ENCODE data around the gene PPP6R2.

PPP6R2 gene

DNA sequence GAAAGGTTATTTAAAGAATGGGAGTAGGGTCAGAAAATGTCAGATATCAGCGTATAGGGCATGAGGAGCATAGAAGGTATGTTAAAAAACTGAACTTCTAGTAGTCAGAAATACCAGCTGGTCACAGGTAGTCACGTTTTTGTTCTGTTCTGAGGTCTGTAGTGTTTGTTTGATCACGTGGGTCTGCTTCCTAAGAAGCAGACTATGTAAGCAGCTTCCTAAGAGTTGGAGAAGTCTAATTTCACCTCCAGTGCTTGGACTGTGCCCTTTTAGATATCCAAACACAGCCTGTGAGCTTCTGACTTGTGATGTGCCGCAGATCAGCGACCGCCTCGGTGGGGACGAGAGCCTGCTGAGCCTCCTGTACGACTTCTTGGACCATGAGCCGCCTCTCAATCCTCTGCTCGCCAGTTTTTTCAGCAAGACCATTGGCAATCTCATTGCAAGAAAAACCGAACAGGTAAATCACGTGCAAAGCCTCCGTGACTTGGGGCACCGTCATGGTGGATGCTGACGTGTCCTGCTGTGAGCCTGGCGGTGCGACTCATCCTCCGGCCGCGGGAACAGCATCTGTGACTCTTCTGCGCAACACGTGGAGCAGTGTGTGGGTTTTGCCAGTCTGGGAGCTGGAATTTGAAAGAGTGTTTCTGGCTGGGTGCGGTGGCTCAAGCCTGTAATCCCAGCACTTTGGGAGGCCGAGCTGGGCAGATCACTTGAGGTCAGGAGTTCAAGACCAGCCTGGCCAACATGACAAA, 63.5 kb downstream of the PPP6R2 start:
- TF ChIP-seq TAF1 (IDR thresholded peaks at IDR 0.05; ENCODE audit: borderline replicate concordance, insufficient read depth, low read length) (no peak), FOXP2 (optimal IDR thresholded peaks at IDR 0.05; ENCODE audit: borderline replicate concordance, extremely low read depth, extremely low read length, insufficient read depth) (no peak)
- TF ChIP-seq, protein P1, sequence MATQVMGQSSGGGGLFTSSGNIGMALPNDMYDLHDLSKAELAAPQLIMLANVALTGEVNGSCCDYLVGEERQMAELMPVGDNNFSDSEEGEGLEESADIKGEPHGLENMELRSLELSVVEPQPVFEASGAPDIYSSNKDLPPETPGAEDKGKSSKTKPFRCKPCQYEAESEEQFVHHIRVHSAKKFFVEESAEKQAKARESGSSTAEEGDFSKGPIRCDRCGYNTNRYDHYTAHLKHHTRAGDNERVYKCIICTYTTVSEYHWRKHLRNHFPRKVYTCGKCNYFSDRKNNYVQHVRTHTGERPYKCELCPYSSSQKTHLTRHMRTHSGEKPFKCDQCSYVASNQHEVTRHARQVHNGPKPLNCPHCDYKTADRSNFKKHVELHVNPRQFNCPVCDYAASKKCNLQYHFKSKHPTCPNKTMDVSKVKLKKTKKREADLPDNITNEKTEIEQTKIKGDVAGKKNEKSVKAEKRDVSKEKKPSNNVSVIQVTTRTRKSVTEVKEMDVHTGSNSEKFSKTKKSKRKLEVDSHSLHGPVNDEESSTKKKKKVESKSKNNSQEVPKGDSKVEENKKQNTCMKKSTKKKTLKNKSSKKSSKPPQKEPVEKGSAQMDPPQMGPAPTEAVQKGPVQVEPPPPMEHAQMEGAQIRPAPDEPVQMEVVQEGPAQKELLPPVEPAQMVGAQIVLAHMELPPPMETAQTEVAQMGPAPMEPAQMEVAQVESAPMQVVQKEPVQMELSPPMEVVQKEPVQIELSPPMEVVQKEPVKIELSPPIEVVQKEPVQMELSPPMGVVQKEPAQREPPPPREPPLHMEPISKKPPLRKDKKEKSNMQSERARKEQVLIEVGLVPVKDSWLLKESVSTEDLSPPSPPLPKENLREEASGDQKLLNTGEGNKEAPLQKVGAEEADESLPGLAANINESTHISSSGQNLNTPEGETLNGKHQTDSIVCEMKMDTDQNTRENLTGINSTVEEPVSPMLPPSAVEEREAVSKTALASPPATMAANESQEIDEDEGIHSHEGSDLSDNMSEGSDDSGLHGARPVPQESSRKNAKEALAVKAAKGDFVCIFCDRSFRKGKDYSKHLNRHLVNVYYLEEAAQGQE (IDR thresholded peaks at IDR 0.05; ENCODE audit: insufficient read depth in 1 of 2, low read depth in 2 of 2, low read length in 2 of 2) = no peak

DNA sequence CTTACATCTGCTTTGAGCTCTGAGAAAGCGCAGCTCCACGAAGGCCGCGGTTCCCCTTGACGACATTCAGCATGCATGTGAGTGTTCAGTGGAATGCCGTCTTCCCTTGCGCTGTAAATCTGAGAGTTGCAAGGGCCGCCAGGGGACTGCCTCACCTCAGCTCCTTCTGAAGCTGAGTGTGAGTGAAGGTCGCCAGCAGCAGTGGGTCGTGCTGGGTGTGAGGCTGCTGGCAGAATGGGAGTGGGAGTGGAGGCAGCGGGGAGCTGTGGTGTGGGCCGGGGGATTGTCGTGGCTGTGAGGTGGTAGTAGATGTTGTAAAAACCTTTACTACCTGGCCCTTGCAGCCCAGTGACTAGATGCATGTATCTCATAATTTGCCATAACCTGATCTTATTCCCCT, 65.2 kb downstream of the PPP6R2 start:
- TF ChIP-seq POLR2AphosphoS5 (IDR thresholded peaks at IDR 0.05; ENCODE audit: low read depth, low read length) (no peak), FOXP2 (optimal IDR thresholded peaks at IDR 0.05; ENCODE audit: borderline replicate concordance, extremely low read depth, extremely low read length, insufficient read depth) (no peak), SIN3A (IDR thresholded peaks at IDR 0.05; ENCODE audit: borderline replicate concordance, insufficient read depth, low read length) (no peak), TAF1 (IDR thresholded peaks at IDR 0.05; ENCODE audit: borderline replicate concordance, insufficient read depth, low read length) (no peak)
- TF ChIP-seq, protein P1 (IDR thresholded peaks at IDR 0.05; ENCODE audit: insufficient read depth in 1 of 2, low read depth in 2 of 2, low read length in 2 of 2) = no peak

DNA sequence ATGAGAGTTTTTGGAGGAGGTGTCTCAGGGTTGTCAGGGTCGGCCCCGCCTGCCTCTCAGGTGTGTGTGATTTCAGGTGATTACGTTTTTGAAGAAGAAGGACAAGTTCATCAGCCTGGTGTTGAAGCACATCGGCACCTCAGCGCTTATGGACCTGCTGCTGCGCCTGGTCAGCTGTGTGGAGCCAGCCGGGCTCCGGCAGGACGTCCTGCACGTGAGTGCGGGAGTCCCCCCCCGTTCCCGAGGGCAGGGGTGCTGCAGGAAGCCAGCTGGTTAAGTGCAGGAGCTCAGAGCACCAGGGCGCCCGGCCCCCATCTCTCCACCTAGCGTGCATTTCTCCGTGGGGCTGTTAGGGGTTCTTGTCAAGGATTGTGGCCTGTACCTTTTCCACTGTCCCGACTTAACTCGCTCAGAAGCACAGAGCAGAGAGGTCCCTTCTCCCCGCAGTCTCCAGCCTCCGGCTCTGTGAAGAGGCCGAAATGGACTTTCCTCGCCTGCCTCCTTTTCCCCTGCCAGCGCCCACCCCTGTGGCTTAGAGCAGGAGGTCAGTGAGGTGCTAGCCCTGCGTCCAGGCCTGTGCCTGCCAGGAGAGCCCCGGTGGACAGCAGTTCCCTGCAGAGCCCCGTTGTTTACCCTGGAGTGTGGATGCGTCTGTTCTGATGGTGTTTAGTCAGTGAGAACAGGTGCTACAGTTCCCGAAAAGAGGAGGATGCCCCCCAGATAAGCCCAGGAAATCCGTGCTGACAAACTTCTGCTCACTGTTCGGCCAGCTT, 71.5 kb downstream of the PPP6R2 start:
- TF ChIP-seq, protein P1 (IDR thresholded peaks at IDR 0.05; ENCODE audit: insufficient read depth in 1 of 2, low read depth in 2 of 2, low read length in 2 of 2) = no peak

DNA sequence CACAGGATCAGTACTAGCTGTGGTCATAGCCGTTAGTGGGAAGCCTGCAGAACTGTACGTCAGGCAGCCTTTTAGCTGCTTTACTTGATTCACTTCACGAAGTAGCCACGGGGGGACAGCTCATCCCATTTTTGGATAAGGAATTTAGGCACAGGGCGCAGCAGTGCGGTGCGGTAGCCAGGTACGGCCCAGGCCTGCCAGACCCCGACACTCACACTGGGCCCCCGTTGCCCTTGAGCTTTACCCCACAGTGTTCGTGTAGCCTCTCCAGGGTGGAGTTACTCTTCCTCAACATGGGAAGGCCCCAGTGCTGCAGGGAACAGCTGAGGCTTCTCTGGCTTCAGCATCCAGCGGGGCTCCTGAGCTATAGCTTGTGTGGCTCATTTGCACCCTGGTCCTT, 72.3 kb downstream of the PPP6R2 start:
- TF ChIP-seq TAF1 (IDR thresholded peaks at IDR 0.05; ENCODE audit: borderline replicate concordance, insufficient read depth, low read length) (no peak), FOXP2 (optimal IDR thresholded peaks at IDR 0.05; ENCODE audit: borderline replicate concordance, extremely low read depth, extremely low read length, insufficient read depth) (no peak), POLR2AphosphoS5 (IDR thresholded peaks at IDR 0.05; ENCODE audit: low read depth, low read length) (no peak), SIN3A (IDR thresholded peaks at IDR 0.05; ENCODE audit: borderline replicate concordance, insufficient read depth, low read length) (no peak)
- TF ChIP-seq, protein P1 (IDR thresholded peaks at IDR 0.05; ENCODE audit: insufficient read depth in 1 of 2, low read depth in 2 of 2, low read length in 2 of 2) = no peak

All from PFSK-1 (cell line).